GM18499 (cell line): ENCODE measurements around the gene NTSR2.

Experiments
- ATAC-seq: cut with Tn5 transposase; IDR thresholded peaks from one replicate; pipeline ENCODE4 v1.9.1; 2021; ENCODE audit warnings: moderate number of reproducible peaks; ENCODE audit not compliant: insufficient read depth, unreplicated experiment

NTSR2 gene

DNA sequence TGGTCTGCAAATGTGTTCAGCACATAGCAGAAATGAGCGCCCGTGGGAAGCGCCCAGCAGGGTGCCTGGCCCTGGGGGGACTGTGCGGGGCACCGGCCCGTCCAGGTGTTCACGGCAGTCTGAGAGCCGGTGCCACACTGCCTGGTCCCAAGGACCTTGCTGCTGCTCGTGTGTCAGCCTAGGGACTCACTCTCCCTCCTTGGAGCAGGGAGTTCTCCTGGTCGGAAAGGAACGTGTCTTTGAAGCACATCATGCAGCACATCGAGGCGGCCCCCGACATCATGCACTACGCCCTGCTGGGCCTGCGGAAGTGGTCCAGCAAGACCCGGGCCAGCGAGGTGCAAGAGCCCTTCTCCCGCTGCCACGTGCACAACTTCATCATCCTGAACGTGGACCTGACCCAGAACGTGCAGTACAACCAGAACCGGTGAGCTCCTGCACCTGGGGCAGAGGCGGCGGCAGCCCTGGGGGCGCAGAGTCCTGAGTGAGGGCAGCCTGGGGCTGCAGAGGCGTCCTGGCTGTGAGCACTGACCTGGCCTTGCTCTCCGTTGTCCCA lies 36.0 kb downstream of the NTSR2 start:
- ATAC-seq = no peak

DNA sequence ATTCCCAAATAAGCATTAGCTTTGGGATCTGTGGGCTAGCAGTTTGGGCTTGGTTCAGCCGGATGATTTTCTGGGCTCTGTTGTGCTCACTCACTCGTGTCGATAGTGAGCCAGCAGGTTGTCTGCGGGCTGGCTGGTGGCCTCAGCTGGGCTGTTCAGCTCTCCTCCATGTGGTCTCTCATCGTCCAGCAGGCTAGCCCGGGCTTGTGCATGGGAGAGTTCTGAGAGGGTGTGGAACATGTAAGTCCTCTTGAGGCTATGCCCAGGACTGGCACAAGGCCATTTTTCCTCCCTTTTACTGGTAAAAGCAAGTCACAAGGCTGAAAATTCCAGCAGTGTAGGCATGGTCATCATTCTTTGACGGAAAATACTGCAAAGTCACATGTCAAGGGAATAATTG lies 38.5 kb downstream of the NTSR2 start:
- no peak for ATAC-seq

GRCh38 chr2:11630855-11631254 lies 39.1 kb downstream of the NTSR2 start:
- no peak for ATAC-seq

DNA sequence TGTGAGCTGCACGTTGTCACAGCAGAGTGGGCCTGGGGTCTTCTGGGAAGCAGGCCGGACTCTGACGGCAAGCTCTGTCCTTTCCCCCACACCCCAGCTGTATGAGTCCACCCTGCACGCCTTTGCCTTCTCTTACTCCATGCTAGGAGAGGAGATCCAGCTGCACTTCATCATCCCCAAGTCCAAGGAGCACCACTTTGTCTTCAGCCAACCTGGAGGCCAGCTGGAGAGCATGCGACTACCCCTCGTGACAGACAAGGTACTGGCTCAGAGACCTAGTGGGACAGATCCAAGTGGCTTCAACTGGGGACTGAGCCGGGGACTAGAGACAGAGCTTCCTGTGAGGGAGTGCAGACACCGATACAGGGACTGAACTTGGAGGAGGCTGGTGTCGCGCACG lies 40.1 kb downstream of the NTSR2 start:
- no peak for ATAC-seq

DNA sequence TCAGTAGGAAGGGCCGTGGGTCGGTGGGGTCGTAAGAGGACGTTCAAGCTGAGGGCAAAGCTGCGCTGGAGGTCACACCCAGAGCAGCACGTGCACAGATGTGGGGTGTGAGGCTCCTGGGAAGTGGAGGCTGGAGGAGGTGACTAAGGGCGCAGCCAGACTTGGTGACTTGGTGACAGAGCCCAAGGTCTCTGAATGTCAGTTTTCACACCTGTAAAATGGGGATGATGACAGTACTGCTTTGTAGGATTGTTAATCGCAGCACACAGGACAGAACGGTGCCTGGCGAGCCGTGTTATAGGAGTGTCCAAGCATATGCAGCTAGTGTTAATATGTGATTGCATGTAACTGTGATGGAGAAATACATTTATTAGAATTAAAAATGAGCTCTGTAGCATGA lies 40.8 kb downstream of the NTSR2 start:
- no peak for ATAC-seq

DNA sequence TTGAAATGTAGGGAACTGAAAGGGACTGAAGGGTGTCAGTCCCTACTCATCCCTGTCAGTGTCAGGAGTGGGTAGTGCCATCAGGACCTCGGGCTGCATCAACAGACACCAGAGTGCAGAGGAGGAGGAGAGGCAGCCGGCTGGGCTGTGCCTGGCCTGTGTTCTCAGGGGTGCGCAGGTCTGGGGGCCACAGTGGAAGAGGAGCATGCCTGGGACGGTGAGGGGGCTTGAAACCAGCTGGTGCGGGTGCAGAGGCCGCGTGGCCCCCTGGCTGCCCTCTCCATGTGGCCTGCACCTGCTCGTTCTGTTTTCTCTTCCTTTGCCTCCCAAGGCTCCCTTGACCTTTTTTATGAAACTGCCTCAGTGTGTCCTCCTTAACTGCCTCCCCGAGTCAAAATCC lies 41.3 kb downstream of the NTSR2 start:
- ATAC-seq = no peak

DNA sequence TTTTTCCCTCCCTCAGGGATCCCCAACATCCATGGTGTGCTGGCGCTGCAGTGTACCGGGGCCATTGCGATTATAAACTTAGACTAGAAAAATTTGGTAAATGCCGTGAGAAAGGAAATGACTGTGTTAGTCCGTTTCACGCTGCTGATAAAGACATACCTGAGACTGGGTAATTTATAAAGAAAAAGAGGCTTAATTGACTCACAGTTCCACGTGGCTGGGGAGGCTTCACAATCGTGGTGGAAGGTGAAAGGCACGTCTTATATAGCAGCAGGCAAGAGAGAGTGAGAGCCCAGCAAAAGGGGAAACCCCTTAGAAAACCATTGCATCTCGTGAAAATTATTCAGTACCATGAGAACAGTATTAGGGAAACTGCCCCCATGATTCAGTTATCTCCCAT lies 44.3 kb downstream of the NTSR2 start:
- ATAC-seq = no peak

DNA sequence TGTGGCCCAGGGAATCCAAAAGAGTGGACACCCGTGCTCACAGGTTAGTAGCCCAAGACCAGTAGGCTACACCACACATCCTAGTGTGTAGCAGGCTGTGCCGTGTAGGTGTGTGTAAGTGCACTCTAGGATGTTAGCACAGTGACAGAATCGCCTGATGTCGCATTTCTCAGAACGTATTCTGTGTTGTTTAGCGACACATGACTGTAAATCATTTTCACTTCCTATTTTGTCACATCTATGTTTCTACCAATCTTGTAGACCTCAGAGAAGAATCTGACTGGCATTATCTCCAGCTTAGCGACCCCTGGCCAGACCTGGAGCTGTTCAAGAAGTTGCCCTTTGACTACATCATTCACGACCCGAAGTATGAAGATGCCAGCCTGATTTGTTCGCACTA lies 45.1 kb downstream of the NTSR2 start:
- ATAC-seq = no peak

DNA sequence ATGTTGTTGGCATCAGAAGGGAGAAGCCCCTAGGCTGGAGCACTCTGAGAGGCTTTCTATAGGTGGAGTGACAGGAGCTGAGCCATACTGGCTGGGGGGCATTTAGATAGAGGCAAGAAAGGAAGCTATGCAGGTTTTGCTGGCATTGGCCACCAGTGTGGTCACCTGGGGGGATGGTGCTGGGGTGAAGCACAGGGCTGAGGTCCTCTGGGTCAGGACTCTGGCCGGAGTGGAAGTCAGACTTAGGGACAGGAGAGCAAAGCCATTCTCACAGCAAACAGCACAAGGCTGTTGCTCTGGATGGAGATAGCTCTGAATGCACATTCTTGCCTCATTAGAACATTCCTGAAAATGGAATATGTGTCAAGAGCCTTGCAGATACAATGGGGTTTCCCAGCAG lies 47.4 kb downstream of the NTSR2 start:
- ATAC-seq = no peak

DNA sequence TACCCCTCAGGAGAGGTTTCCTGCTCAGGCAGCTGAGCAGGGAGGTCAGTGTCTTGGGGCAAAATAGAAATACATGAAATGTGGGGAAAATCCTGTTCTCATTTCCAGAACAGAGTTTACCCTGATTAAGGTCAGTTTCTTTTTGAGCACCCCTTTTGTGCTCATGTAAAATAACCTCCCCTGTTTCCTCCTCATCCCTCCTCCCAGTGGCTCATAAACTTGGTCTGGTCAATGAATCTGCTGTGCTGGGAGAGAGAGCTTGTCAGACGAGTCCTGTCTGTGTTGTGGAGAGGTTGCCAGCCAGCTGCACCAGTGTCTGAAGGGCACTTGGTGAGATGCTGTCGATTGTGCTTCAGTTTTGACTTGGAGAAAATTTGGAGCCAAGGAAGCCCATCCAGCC lies 48.6 kb downstream of the NTSR2 start:
- ATAC-seq = no peak

DNA sequence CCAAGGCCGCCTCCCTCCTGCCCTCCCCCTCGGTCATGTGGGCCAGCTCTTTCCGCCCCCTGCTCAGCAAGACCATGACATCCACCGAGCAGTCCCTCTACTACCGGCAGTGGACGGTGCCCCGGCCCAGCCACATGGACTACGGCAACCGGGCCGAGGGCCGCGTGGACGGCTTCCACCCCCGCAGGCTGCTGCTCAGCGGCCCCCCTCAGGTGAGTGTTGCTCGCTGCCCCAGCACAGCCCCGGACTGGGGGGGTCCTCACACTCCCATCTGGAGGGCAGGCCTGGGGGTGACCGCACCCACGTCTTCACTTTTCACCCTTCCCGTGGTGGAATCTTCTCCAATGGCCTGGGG lies 51.3 kb downstream of the NTSR2 start:
- ATAC-seq = no peak

DNA sequence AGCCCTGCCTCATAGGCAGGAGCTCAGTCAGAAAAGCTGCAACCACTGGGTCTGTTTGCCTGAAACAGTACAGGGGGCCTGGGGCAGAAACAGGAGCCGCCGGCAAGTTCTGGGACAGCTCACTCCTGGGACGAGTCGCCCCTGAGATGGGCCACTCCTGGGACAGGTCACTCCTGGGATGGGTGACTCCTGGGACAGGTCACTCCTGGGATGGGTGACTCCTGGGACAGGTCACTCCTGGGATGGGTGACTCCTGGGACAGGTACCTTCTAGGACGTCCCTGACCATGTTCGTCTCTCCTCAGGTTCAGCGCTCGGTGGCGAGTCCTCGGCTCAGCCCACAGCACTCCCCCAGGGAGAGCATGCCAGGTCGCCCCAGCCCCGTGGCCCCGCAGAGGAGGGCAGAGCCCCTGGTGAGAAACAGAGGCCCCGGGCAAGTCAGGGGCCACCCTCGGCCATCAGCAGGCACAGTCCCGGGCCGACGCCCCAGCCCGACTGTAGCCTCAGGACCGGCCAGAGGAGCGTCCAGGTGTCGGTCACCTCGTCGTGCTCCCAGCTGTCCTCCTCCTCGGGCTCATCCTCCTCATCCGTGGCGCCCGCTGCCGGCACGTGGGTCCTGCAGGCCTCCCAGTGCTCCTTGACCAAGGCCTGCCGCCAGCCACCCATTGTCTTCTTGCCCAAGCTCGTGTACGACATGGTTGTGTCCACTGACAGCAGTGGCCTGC lies 51.8 kb downstream of the NTSR2 start:
- ATAC-seq = no peak

DNA sequence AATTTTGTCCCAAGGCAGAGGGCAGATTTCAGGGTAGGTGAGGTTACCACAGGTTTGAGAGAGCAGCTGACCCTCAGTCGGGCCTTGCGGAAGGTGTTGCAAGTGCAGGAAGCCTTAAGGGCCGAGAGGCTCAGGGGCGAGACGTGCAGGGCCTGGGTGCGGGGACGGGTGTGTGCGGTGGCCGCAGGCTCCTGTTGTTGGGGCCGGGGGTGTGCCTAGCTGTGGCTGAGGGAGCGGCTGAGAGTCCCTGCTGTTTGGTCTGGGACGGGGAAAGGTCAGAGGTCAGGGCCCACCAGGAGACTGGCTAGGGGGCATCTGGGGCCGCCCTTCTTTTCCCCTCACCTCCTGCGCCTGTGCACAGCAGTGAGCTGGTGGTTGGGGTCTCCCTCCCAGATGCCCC lies 52.5 kb downstream of the NTSR2 start:
- no peak for ATAC-seq

- no peak for ATAC-seq
Measured at GRCh38 chr2:11616851-11617415, 53.1 kb downstream of the NTSR2 start.

DNA sequence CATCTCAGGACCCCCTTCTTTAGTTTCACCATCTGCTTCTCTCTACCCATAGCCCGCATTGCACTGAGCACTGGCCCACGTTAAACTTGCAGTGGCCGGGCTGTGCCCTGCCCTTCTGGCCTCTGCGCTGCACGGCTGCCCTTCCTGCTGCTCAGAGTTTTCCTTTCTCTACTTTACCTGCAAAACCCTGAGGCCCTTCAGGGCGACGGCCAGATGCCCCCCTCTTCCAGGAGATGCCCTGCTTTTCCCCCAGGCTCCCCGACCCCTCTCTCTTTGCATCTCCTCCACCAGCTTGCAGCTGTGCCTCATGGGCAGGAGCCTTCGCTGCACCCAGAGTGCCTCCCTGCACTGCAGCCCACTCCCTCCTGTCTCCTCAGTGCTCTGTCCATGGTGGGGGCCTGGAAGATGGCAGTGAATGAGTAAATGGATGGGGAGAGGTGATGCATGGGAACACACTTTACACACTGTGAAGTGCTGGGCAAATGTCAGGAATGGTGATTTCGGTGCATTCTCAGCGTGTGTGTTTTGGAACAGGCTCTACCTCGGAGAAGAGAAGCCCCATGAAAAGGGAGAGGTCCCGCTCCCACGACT lies 53.8 kb downstream of the NTSR2 start:
- no peak for ATAC-seq

DNA sequence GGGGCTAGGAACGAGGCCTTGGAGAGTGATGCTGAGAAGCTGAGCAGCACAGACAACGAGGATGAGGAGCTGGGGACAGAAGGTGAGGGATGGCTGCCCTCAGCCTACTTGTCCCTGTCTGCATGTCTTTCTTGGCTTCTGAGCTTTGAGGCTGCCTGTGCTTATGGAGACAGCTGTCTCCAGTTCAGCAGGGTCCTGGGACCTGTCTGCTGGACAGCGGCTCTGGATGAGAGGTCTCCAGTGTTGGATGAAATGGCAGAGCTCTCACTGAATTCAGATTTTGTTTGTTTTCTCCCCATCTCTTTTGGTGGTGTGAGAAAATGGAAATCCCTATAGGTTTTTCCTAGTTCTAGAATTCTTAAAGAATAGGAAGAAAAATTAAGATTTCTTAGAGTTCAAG lies 54.8 kb downstream of the NTSR2 start:
- ATAC-seq = no peak

- no peak for ATAC-seq
Measured at GRCh38 chr2:11613297-11613696, 56.7 kb downstream of the NTSR2 start.

- no peak for ATAC-seq
Measured at GRCh38 chr2:11612553-11613215, 57.3 kb downstream of the NTSR2 start.

DNA sequence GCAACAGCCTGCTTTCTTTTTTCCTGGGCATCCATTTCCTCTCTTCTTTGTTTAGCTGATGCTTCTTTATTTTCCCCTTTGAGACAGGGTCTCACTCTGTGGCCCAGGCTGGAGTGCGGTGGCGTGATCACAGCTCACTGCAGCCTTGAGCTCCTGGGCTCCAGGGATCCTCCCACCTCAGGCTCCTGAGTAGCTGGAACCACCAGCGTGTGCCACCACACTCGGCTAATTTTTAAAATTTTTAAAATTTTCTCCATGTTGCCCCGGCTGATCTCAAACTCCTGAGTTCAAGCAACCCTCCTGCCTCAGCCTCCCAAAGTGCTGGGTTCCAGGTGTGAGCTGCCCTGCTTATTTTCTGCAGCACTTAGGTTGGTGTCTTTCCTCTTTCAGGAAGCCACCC lies 58.7 kb downstream of the NTSR2 start:
- ATAC-seq = no peak

- ATAC-seq = no peak
Measured at GRCh38 chr2:11610624-11611242, 59.3 kb downstream of the NTSR2 start.
